Cardiac fibroblast (primary cell): ENCODE data around the gene HTR4.

ENCODE experiments used
- DNase-seq, 2 donors: peaks; one replicate each; pipeline versions ENCODE4 v3.0.0 to v3.0.0-alpha.2; 2010; ENCODE audit warnings: low read depth in 2 of 2
- H3K4me3 ChIP-seq, 2 donors: replicated peaks in 1 of 2; 1 replicate in 1 of 2; 2 replicates in 1 of 2; pipeline ENCODE4 v1.5.1; 2011; ENCODE audit warnings: low read depth in 2 of 2, low read length in 2 of 2, mild to moderate bottlenecking in 2 of 2, moderate library complexity in 1 of 2
- TF ChIP-seq, protein P1 (sequence below): IDR thresholded peaks from one replicate; pipeline ENCODE4 v1.5.1; 2011; ENCODE audit warnings: low read depth, mild to moderate bottlenecking, low read length, inconsistent platforms

Gene HTR4

GRCh38 chr5:148569948-148570347 is 84.4 kb downstream of the HTR4 start:
- no peak for DNase-seq
- TF ChIP-seq, protein P1, sequence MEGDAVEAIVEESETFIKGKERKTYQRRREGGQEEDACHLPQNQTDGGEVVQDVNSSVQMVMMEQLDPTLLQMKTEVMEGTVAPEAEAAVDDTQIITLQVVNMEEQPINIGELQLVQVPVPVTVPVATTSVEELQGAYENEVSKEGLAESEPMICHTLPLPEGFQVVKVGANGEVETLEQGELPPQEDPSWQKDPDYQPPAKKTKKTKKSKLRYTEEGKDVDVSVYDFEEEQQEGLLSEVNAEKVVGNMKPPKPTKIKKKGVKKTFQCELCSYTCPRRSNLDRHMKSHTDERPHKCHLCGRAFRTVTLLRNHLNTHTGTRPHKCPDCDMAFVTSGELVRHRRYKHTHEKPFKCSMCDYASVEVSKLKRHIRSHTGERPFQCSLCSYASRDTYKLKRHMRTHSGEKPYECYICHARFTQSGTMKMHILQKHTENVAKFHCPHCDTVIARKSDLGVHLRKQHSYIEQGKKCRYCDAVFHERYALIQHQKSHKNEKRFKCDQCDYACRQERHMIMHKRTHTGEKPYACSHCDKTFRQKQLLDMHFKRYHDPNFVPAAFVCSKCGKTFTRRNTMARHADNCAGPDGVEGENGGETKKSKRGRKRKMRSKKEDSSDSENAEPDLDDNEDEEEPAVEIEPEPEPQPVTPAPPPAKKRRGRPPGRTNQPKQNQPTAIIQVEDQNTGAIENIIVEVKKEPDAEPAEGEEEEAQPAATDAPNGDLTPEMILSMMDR = no peak
- no peak overlapping the region for H3K4me3 ChIP-seq

GRCh38 chr5:148565148-148565547 is 89.2 kb downstream of the HTR4 start:
- no peak for DNase-seq
- TF ChIP-seq, protein P1 = no peak
- no peak overlapping the region for H3K4me3 ChIP-seq

DNA sequence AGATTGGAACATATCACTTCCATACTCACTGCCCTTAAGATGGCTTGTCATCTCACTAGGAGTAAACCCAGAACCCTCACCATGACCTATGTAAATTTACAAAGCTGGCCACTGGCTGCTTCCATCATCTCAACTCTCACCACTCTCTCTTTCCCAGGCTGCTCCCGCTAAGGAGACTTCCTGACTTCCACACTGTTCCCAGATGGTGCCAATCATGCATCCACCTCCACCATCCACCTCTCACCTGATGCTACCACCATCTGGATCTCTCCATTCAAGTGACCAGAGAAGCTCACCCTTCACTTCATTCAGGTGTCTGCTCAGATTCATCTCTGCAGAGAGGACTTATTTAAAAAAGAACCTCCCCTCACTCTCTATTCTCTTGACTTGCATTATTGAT is 91.3 kb downstream of the HTR4 start:
- no peak overlapping the region for H3K4me3 ChIP-seq
- no peak for DNase-seq
- TF ChIP-seq, protein P1 = no peak

DNA sequence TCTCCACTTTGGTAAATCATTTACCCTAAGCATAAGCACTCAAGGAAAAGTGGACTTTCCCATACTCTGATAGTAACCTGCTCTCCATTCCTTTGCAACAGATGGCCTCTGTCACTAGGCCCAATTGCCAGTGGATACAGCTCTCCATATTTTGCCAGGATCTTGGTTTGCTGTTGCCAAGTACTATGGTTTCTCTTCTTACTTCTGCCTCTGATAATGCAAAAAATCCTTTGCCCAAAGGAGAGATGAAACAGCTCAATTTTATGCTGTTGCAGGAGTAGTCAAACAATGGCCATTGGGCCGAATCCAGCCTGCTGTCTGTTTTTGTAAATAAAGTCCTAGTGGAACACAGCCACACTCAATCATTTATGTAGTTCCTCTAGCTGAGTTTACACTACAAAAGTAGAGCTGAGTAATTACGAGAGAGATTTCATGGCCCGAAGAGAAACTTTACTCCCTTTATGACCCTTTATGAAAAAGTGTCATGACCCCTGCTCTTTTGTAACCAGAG is 92.5 kb downstream of the HTR4 start:
- DNase-seq = no peak
- no peak overlapping the region for H3K4me3 ChIP-seq
- TF ChIP-seq, protein P1 = no peak

DNA sequence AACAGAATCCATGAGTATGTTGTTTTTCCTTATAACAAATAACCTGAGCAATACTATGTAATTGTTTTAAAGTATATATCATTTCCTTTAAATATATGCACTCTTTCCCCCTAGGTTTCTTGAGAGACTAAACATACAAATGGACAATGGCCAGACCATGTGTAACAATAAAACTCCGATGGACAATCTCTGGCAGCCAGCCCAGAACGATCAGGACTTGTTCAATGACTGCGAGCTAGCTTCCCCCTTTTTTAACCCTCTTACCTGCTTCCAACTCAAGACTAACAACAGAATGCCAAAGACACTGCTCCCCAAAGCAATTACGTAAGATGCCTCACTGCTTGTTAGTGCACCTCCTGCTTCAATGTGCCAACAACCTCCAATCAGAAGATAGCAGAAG is 94.9 kb downstream of the HTR4 start:
- no peak for DNase-seq
- TF ChIP-seq, protein P1 = no peak
- H3K4me3 ChIP-seq = no peak overlapping the region

DNA sequence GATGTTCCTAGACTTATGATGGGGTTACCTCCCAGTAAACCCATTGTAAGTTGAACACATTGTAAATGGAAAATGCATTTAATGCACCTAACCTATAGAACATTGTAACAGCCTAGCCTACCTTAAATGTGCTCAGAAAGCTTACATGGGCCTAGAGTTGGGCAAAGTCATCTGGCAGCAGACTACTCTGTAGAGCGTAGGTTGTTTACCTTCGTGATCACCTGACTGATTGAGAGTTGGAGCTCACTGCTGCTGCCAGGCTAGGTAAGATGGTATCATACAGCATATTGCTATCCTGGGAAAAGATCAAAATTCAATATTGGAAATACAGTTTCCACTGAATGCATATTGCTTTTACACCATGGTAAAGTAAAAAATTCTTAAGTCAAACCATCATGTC is 95.4 kb downstream of the HTR4 start:
- no peak for DNase-seq
- TF ChIP-seq, protein P1 = no peak
- no peak overlapping the region for H3K4me3 ChIP-seq

DNA sequence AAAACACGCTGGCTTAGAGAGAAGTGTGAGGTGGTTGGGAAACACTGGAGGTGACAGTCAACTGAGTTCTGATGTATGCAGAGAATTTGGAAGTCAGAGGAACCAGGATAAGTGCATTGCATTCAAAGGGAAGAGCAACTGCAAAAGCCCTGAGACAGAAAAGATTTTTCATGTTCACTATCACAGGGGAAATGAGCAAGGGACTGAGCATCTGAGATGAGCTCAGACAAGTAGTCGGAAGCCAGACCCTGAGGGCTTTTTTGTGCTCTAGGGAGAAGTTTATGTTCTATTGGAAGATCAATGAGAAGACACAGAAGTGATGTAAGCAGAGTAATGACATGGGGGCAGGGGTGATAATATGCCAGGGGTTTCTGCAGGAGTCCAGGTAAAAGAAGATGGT is 97.5 kb downstream of the HTR4 start:
- no peak overlapping the region for H3K4me3 ChIP-seq
- no peak for DNase-seq
- TF ChIP-seq, protein P1 = no peak
